Body of pancreas (tissue), 4 donors: ENCODE measurements around the gene TPSB2.
"Not testable (repeated sequence)": the region's sequence is repeated elsewhere in the genome, so short reads cannot be mapped to it uniquely, and the experiment has no call there.

Experiments used
- POLR2A ChIP-seq, 3 donors: fragments of 450-650 bp; IDR thresholded peaks; one replicate each; pipeline ENCODE4 v1.6.1; 2016; ENCODE audit warnings: antibody characterized with exemption in 3 of 3, mild to moderate bottlenecking in 2 of 3
- TF ChIP-seq, protein P1 (sequence below), 7 experiments: fragments of 450-650 bp in 4 of 7; fragments of 200-600 bp in 3 of 7; sonication (generic) in 3 of 7; IDR thresholded peaks; one replicate each; pipeline ENCODE4 v1.5.1; 2016 to 2019; ENCODE audit warnings: antibody characterized with exemption in 7 of 7

DNA sequence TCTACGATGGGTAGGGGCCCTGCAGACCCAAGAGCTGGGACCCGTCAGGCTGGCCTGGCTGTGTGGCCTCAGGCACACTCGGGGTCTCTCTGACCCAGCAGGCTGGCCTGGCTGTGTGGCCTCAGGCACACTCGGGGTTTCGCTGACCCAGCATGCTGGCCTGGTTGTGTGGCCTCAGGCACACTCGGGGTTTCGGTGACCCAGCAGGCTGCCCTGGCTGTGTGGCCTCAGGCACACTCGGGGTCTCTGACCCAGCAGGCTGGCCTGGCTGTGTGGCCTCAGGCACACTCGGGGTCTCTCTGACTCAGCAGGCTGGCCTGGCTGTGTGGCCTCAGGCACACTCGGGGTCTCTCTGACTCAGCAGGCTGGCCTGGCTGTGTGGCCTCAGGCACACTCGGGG lies 39.2 kb downstream of the TPSB2 start:
- TF ChIP-seq, protein P1, sequence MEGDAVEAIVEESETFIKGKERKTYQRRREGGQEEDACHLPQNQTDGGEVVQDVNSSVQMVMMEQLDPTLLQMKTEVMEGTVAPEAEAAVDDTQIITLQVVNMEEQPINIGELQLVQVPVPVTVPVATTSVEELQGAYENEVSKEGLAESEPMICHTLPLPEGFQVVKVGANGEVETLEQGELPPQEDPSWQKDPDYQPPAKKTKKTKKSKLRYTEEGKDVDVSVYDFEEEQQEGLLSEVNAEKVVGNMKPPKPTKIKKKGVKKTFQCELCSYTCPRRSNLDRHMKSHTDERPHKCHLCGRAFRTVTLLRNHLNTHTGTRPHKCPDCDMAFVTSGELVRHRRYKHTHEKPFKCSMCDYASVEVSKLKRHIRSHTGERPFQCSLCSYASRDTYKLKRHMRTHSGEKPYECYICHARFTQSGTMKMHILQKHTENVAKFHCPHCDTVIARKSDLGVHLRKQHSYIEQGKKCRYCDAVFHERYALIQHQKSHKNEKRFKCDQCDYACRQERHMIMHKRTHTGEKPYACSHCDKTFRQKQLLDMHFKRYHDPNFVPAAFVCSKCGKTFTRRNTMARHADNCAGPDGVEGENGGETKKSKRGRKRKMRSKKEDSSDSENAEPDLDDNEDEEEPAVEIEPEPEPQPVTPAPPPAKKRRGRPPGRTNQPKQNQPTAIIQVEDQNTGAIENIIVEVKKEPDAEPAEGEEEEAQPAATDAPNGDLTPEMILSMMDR (IDR thresholded peaks at IDR 0.05): not testable (repeated sequence)
- not testable (repeated sequence) for TF ChIP-seq POLR2A (IDR thresholded peaks at IDR 0.05)
